AG04450 (cell line): Measurements from ENCODE around the gene SEPSECS. TPM values are rescaled to one million over a fixed set of nuclear protein-coding genes. Genes with fewer than 3 reads are reported as not detected.

Experiments used
- CTCF ChIA-PET: fragments of 300-600, 350-600 bp; formaldehyde crosslinking; extraction: SDS; loops from one replicate; lab custom pipeline; 2022; ENCODE audit warnings: antibody characterized with exemption, inconsistent platforms; lab: Charles Lee
- POLR2A ChIA-PET: fragments of 350-600 bp; formaldehyde crosslinking; extraction: SDS; loops from one replicate; lab custom pipeline; 2021; ENCODE audit warnings: antibody characterized with exemption, inconsistent platforms; lab: Yijun Ruan, JAX
- DNase-seq: peaks from one replicate; pipeline ENCODE4 v3.0.0-alpha.2; 2011; ENCODE audit warnings: low read depth, low spot score
- H3K27ac ChIP-seq: one replicate; pipeline ENCODE4 v1.5.1; 2012; ENCODE audit warnings: low read depth, low read length, control low read depth
- H3K27me3 ChIP-seq: one replicate; pipeline ENCODE4 v1.6.0; 2012; ENCODE audit warnings: low read length; ENCODE audit not compliant: control insufficient read depth, insufficient read depth
- H3K4me3 ChIP-seq: 2 replicates; pipeline ENCODE4 v1.5.1; 2011; ENCODE audit warnings: mild to moderate bottlenecking, low read depth, low read length, control low read depth
- H3K9me3 ChIP-seq: 2 replicates; pipeline ENCODE4 v1.5.1; 2012; ENCODE audit warnings: low read length; ENCODE audit not compliant: control insufficient read depth, insufficient read depth
- CTCF ChIP-seq: IDR thresholded peaks from 2 replicates; pipeline ENCODE4 v1.5.1; 2011; ENCODE audit warnings: low read depth, low read length, control low read depth, inconsistent platforms
- polyA plus RNA-seq: library from polyadenylated mRNA; depleted of rRNA; stranded (reverse); fragments of >200 nt; gene quantifications from 2 replicates; pipeline ENCODE4 v1.2.3, GENCODE V29; 2011

Gene SEPSECS
- polyA plus RNA-seq, 1 experiment = 6.2 TPM

DNA sequence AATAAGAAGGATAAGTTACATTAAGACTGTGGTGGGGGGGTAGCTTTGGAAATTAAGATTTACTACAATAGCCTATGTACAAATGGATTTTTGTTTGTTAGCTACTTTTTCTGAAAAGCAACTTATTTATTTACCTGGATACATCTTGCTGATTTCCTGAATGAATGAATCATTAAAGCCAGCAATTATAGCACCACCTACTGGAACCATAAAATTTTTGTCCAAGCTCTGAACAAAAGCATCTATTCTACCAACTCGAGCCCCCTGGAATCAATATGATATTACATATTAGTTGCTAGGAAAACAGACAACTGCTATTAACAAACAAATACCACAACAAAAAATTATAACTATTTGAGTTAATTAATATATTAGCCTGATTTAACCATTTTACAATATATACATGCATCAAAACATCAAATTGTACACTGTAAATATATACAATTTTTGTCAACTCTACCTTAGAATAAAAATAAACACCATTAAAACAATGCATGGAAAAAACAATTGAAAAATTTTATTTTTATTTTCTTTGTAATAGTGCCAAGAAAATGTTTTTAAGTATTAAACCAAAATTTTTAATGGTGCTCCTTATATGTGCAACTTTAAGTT, 15.3 kb downstream of the SEPSECS start:
- no peak overlapping the region for H3K4me3 ChIP-seq
- ChIA-PET CTCF (interaction anchor here (0.6 to 4.2 kb wide), 40 partner anchors 8 to 1871 kb away, joined by 3 to 40 read pairs (median 4); partner anchors contain the start of genes SEPSECS and ZCCHC4), POLR2A (no interaction called here)
- no peaks in the 10 kb centered on the region for H3K9me3 ChIP-seq
- TF ChIP-seq CTCF = peak; percentile 75
- H3K27ac ChIP-seq = no peak overlapping the region
- DNase-seq = no peak
- no peaks in the 10 kb centered on the region for H3K27me3 ChIP-seq

- CTCF ChIA-PET = interaction anchor here (0.7 to 4.2 kb wide), 2 partner anchors 9 to 669 kb away, joined by 3 to 40 read pairs; no protein-coding TSS in a partner anchor
- H3K9me3 ChIP-seq = no peaks in the 10 kb centered on the region
- H3K27me3 ChIP-seq = no peaks in the 10 kb centered on the region
- POLR2A ChIA-PET = no interaction called here
- TF ChIP-seq CTCF = no peak
- DNase-seq = no peak
- no peak overlapping the region for H3K4me3 ChIP-seq
- no peak overlapping the region for H3K27ac ChIP-seq
Measured at GRCh38 chr4:25142468-25142867, 17.8 kb downstream of the SEPSECS start.

GRCh38 chr4:25141592-25141991, 18.7 kb downstream of the SEPSECS start:
- Histone ChIP-seq H3K27ac (no peak overlapping the region), H3K9me3 (no peaks in the 10 kb centered on the region), H3K27me3 (no peaks in the 10 kb centered on the region), H3K4me3 (no peak overlapping the region)
- POLR2A ChIA-PET = no interaction called here
- TF ChIP-seq CTCF = no peak
- no peak for DNase-seq
- CTCF ChIA-PET = interaction anchor here (0.7 kb wide), 1 partner anchor 668 kb away, joined by 3 read pairs; no protein-coding TSS in a partner anchor

DNA sequence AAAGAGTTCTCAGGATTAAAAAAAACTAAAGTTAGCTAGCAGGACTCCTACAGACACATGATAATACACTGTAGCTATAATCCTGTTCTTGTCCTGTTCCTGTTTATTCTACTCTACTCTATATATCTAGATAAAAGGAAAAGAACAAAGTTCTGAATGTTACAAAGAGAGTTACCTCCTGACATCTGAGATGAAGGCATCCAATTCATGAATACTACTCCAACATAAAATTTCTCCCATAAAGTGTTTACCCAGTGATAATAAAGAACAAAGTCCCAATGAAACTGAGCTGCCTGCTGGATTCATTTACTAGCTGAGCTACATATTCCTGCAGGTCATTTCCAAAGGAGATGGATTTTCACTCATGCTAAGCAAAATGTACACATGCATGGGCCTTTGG, 27.1 kb downstream of the SEPSECS start:
- Histone ChIP-seq H3K27me3 (no peaks in the 10 kb centered on the region), H3K27ac (no peak overlapping the region), H3K4me3 (no peak overlapping the region), H3K9me3 (no peaks in the 10 kb centered on the region)
- no peak for DNase-seq
- POLR2A ChIA-PET = no interaction called here
- CTCF ChIA-PET = interaction anchor here (0.8 to 4.7 kb wide), 2 partner anchors 11 to 153 kb away, joined by 4 to 40 read pairs; no protein-coding TSS in a partner anchor
- no peak for TF ChIP-seq CTCF

- TF ChIP-seq CTCF = no peak
- POLR2A ChIA-PET = no interaction called here
Measured at GRCh38 chr4:25131926-25132325, 28.3 kb downstream of the SEPSECS start.

More at GRCh38 chr4:25131926-25132325, 28.3 kb downstream of the SEPSECS start:
- DNase-seq = no peak
- no peaks in the 10 kb centered on the region for H3K9me3 ChIP-seq
- CTCF ChIA-PET = interaction anchor here (1.0 to 4.7 kb wide), 3 partner anchors 12 to 14 kb away, joined by 3 to 40 read pairs (median 4); no protein-coding TSS in a partner anchor
- no peak overlapping the region for H3K27ac ChIP-seq
- no peaks in the 10 kb centered on the region for H3K27me3 ChIP-seq
- no peak overlapping the region for H3K4me3 ChIP-seq
